ENCODE data around the gene SNRPD3.

DNA sequence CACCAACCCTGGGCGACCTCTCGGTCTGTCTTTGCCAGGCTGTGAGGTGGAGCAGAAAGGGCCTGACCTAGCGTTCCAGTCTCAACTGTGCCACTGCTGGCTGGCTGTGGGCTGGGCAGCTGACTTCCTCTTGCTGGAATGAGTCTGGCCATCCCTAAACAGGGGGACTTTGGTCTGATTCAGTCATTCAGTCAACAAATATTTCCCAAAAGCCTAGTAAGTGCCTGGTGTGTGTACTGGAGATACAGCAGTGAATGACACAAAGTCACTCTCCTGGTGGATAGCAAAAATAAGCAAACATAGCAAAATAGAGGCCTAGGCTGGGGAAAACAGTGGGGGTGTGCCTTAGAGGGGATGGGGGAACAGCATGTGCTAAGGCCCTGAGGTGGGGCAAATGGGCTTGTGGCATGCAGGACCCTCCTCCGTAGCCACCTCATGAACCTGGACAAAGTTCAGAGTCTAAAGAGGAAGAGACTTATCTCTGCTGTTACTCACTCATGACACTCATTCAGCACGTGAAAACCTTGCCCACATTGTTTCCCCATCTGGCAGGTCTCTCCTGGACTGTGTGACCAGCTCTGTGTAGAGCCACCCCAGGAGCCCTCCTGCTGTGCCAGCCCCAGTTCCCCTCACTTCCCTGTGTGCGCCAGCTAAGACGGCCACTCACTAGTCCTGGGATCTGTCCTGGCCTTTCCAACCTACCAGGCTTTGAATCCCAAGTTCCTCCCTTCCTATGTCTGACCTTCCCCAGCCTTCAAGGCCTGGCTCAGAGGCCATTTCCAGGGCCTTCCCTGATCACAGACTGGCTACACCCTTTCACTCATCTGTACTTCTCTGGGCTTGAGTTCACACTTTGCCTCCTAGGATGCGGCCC, 5.5 kb upstream of the SNRPD3 start:
- no peak for TF ChIP-seq POLR2A (IDR thresholded peaks at IDR 0.05)
- TF ChIP-seq CTCF (IDR thresholded peaks at IDR 0.05) = no peak
